Fibroblast of the aortic adventitia (primary cell): ENCODE measurements around the gene CLEC19A. TPM values are rescaled to one million over a fixed set of nuclear protein-coding genes. Genes with fewer than 3 reads are reported as not detected.
A peak's percentile ranks its signal among the peaks of the same experiment; 100 is the strongest.

ENCODE experiments used
- DNase-seq: peaks from one replicate; pipeline ENCODE4 v3.0.0-alpha.2; 2010; ENCODE audit warnings: low read depth
- H3K4me3 ChIP-seq: 2 replicates; pipeline ENCODE4 v1.5.1; 2011; ENCODE audit warnings: low read depth, mild to moderate bottlenecking, control low read depth, low read length, moderate library complexity
- CTCF ChIP-seq: IDR thresholded peaks from 2 replicates; pipeline ENCODE4 v1.5.1; 2011; ENCODE audit warnings: mild to moderate bottlenecking, low read length, control low read depth, inconsistent platforms; ENCODE audit not compliant: insufficient read depth
- total RNA-seq: library from RNA; depleted of rRNA; stranded (reverse); fragments of >200 nt; gene quantifications from 2 replicates; pipeline ENCODE4 v1.2.3, GENCODE V29; 2012; ENCODE audit warnings: low replicate concordance

CLEC19A gene
- total RNA-seq, 1 donor: not detected

- no peak for TF ChIP-seq CTCF
- DNase-seq: no peak
- no peak overlapping the region for H3K4me3 ChIP-seq
Observed at GRCh38 chr16:19328364-19328763, 42.8 kb downstream of the CLEC19A start.

GRCh38 chr16:19329932-19330331 lies 44.4 kb downstream of the CLEC19A start:
- no peak for DNase-seq
- no peak for TF ChIP-seq CTCF
- H3K4me3 ChIP-seq: no peak overlapping the region

- TF ChIP-seq CTCF: no peak
- H3K4me3 ChIP-seq: no peak overlapping the region
- DNase-seq: peak; percentile 6
Observed at GRCh38 chr16:19330841-19331397, 45.4 kb downstream of the CLEC19A start.

- no peak for TF ChIP-seq CTCF
- H3K4me3 ChIP-seq: no peak overlapping the region
- DNase-seq: no peak
Observed at GRCh38 chr16:19331794-19332193, 46.3 kb downstream of the CLEC19A start.

GRCh38 chr16:19338335-19338734 lies 52.8 kb downstream of the CLEC19A start:
- DNase-seq: no peak
- no peak for TF ChIP-seq CTCF
- H3K4me3 ChIP-seq: no peak overlapping the region

GRCh38 chr16:19344224-19344801 lies 58.8 kb downstream of the CLEC19A start:
- DNase-seq: no peak
- no peak overlapping the region for H3K4me3 ChIP-seq
- TF ChIP-seq CTCF: no peak

- no peak overlapping the region for H3K4me3 ChIP-seq
- TF ChIP-seq CTCF: no peak
- DNase-seq: no peak
Observed at GRCh38 chr16:19344980-19345379, 59.4 kb downstream of the CLEC19A start.
